ENCODE data around the gene ARID1B. TPM values are rescaled to one million over a fixed set of nuclear protein-coding genes. Genes with fewer than 3 reads are reported as not detected.
A peak's percentile ranks its signal among the peaks of the same experiment; 100 is the strongest.

Gene ARID1B
- total and polyA plus RNA-seq, 2 donors (not counting 1 experiment from before 2014, with no cell fraction given): 47.2 to 280 TPM

- Histone ChIP-seq H2AFZ (ENCODE audit: insufficient read depth, low read depth, low read length, poor library complexity, severe bottlenecking) (peak overlapping the region; percentile 14), H4K20me1 (ENCODE audit: control insufficient read depth, insufficient read depth, low read length, poor library complexity, severe bottlenecking) (peaks cover 36% of the 10 kb centered on the region), H3K36me3 (replicated peaks in 1 of 2; ENCODE audit: control extremely low read depth in 1 of 2, control insufficient read depth in 1 of 2, extremely low read depth in 1 of 2, insufficient read depth in 2 of 2, low read length in 1 of 2) (peaks cover 0 to 6% of the 10 kb centered on the region in 2 experiments), H3K27me3 (replicated peaks in 1 of 4; ENCODE audit: control extremely low read depth in 1 of 4, control insufficient read depth in 3 of 4, insufficient read depth in 4 of 4, low read length in 3 of 4) (no peaks in the 10 kb centered on the region), H3K27ac (ENCODE audit: low read length in 2 of 2) (peak overlapping the region; percentile 36 to 80), H3K9me3 (ENCODE audit: control extremely low read depth in 1 of 3, control insufficient read depth in 2 of 3, insufficient read depth in 1 of 3, low read length in 2 of 3) (no peaks in the 10 kb centered on the region), H3K79me2 (ENCODE audit: control insufficient read depth, insufficient read depth, low read length) (peaks cover 95% of the 10 kb centered on the region), H3K4me2 (replicated peaks; ENCODE audit: low read depth, low read length, poor library complexity, severe bottlenecking) (peak overlapping the region; percentile 74), H3K9ac (ENCODE audit: low read length) (peak overlapping the region; percentile 61), H3K4me3 (ENCODE audit: control extremely low read depth in 1 of 5, extremely low read depth in 1 of 5, insufficient read depth in 1 of 5, low read depth in 2 of 5, low read length in 4 of 5) (peak overlapping the region; percentile 24 to 83 (median 53)), H3K4me1 (ENCODE audit: control insufficient read depth in 2 of 2, insufficient read depth in 2 of 2, low read length in 2 of 2) (peaks cover 13 to 25% of the 10 kb centered on the region in 2 donors)
- H3K27me3 Mint-ChIP-seq: no peaks in the 10 kb centered on the region
- peak overlapping the region; percentile 95 for H3K4me3 Mint-ChIP-seq
- DNase-seq (peak; percentile 37), ATAC-seq (ENCODE audit: low read depth) (peak; percentile 33)
- no peak for TF ChIP-seq EZH2 (IDR thresholded peaks at IDR 0.05; ENCODE audit: borderline replicate concordance, insufficient read depth, low read depth, low read length, poor library complexity, severe bottlenecking)
- TF ChIP-seq, protein P1, sequence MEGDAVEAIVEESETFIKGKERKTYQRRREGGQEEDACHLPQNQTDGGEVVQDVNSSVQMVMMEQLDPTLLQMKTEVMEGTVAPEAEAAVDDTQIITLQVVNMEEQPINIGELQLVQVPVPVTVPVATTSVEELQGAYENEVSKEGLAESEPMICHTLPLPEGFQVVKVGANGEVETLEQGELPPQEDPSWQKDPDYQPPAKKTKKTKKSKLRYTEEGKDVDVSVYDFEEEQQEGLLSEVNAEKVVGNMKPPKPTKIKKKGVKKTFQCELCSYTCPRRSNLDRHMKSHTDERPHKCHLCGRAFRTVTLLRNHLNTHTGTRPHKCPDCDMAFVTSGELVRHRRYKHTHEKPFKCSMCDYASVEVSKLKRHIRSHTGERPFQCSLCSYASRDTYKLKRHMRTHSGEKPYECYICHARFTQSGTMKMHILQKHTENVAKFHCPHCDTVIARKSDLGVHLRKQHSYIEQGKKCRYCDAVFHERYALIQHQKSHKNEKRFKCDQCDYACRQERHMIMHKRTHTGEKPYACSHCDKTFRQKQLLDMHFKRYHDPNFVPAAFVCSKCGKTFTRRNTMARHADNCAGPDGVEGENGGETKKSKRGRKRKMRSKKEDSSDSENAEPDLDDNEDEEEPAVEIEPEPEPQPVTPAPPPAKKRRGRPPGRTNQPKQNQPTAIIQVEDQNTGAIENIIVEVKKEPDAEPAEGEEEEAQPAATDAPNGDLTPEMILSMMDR (IDR thresholded peaks at IDR 0.05): no peak
- peak overlapping the region; percentile 87 for H3K27ac Mint-ChIP-seq
- intact Hi-C loops (cut with micrococcal nuclease): loop anchor here (1.0 to 10.0 kb wide), 4 partner anchors 69 to 1709 kb away; no protein-coding TSS in a partner anchor
- H3K4me1 Mint-ChIP-seq: peaks cover 37% of the 10 kb centered on the region
- ChIA-PET POLR2A (interaction anchor here (0.6 kb wide), 1 partner anchor 94 kb away, joined by 3 read pairs; no protein-coding TSS in a partner anchor), CTCF (interaction anchor here (0.6 to 3.8 kb wide), 14 partner anchors 11 to 469 kb away, joined by 3 to 30 read pairs (median 4); no protein-coding TSS in a partner anchor)
- WGBS (ENCODE audit: insufficient coverage): 0% methylated on average over 2 of the region's 5 CpGs
- peaks cover 4% of the 10 kb centered on the region for H3K9me3 Mint-ChIP-seq (ENCODE audit: insufficient read depth)
Observed at GRCh38 chr6:157033428-157034140, 256.4 kb downstream of the ARID1B start.
